ENCODE data around the gene CACNA1S. TPM values are rescaled to one million over a fixed set of nuclear protein-coding genes. Genes with fewer than 3 reads are reported as not detected.

Gene CACNA1S
- total and polyA plus RNA-seq, 2 of the 4 experiments (the other 2 are of a cell fraction) = not detected

- Histone ChIP-seq H2AFZ (replicated peaks; ENCODE audit: low read length, poor library complexity) (no peak overlapping the region), H3K4me1 (ENCODE audit: control insufficient read depth, insufficient read depth, low read length) (no peaks in the 10 kb centered on the region), H2BK5ac (ENCODE audit: low read depth, low read length, poor library complexity, severe bottlenecking) (no peak overlapping the region), H2BK20ac (ENCODE audit: low read depth, low read length) (no peak overlapping the region), H4K20me1 (ENCODE audit: insufficient read depth, low read length) (no peaks in the 10 kb centered on the region), H3K27me3 (ENCODE audit: control insufficient read depth, insufficient read depth, low read length) (peaks cover 79% of the 10 kb centered on the region), H3K23ac (ENCODE audit: low read depth, low read length) (no peak overlapping the region), H2BK15ac (ENCODE audit: low read depth, low read length) (no peak overlapping the region), H3K36me3 (ENCODE audit: control insufficient read depth, insufficient read depth, low read length) (no peaks in the 10 kb centered on the region), H2AK5ac (ENCODE audit: low read depth, low read length) (no peak overlapping the region), H4K8ac (ENCODE audit: low read depth in 2 of 2, low read length in 2 of 2) (no peak overlapping the region), H3K9ac (ENCODE audit: low read depth, low read length) (no peak overlapping the region), H3K9me1 (ENCODE audit: insufficient read depth, low read length) (no peaks in the 10 kb centered on the region), H4K91ac (ENCODE audit: insufficient read depth, low read depth, low read length) (no peak overlapping the region), H3K27ac (ENCODE audit: insufficient read depth, low read length) (no peak overlapping the region), H3K56ac (ENCODE audit: extremely low read depth, insufficient read depth, low read length) (no peak overlapping the region), H2AK9ac (replicated peaks; ENCODE audit: low read depth, low read length, poor library complexity) (no peak overlapping the region), H2BK120ac (ENCODE audit: low read depth, low read length) (no peak overlapping the region), H4K5ac (ENCODE audit: low read depth, low read length) (no peak overlapping the region), H3K14ac (replicated peaks; ENCODE audit: low read depth, low read length) (no peak overlapping the region), H3K4ac (ENCODE audit: low read depth, low read length) (no peak overlapping the region), H3K79me1 (ENCODE audit: low read depth in 1 of 2, low read length in 2 of 2) (no peaks in the 10 kb centered on the region), H3K4me2 (ENCODE audit: low read depth, low read length) (no peak overlapping the region), H3K18ac (ENCODE audit: low read depth, low read length) (no peak overlapping the region), H3K9me3 (ENCODE audit: control insufficient read depth, insufficient read depth, low read length) (no peaks in the 10 kb centered on the region), H3K4me3 (ENCODE audit: insufficient read depth, low read depth, low read length) (no peak overlapping the region)
- no CpG with 5 or more reads among the region's 12 CpGs for WGBS, 2 experiments (ENCODE audit: extremely low coverage in 2 of 2, insufficient read length in 1 of 2)
- intact Hi-C loops (cut with micrococcal nuclease) (no loop called here), in situ Hi-C loops (cut with MboI; ENCODE audit: low sequenced_read_pairs) (no loop called here), dilution Hi-C loops (cut with HindIII; ENCODE audit: low sequenced_read_pairs, unreplicated experiment) (no loop called here)
- TF ChIP-seq RCOR1 (IDR thresholded peaks at IDR 0.05; ENCODE audit: insufficient replicate concordance, low read length) (no peak), CTCF (conservative IDR thresholded peaks at IDR 0.05; ENCODE audit: low read depth, low read length) (no peak), MAFK (IDR thresholded peaks at IDR 0.05; ENCODE audit: low read depth, low read length) (no peak), MAZ (IDR thresholded peaks at IDR 0.05; ENCODE audit: borderline replicate concordance, low read depth, low read length) (no peak)
- POLR2A ChIA-PET (ENCODE audit: unreplicated experiment) = no interaction called here
- no TSS peak for BruUV-seq (replicated peaks)
- CTCF ChIA-PET = interaction anchor here (0.6 kb wide), 1 partner anchor 43 kb away, joined by 3 read pairs; no protein-coding TSS in a partner anchor
- DNase-seq = no peak
- ATAC-seq (ENCODE audit: low read depth) = no peak
Measured at GRCh38 chr1:201100169-201100930, 11.9 kb downstream of the CACNA1S start.

All from IMR-90 (cell line).